SU-DHL-6 (cell line): Measurements from ENCODE around the gene UBE2E1.

Experiments used
- H2AFZ ChIP-seq: fragments of 200-600 bp; sonication (generic); 2 replicates; pipeline ENCODE4 v1.6.1; 2014; ENCODE audit warnings: low read depth, mild to moderate bottlenecking, moderate library complexity, mixed read lengths, antibody characterized with exemption, low read length; ENCODE audit not compliant: severe bottlenecking
- H3F3A ChIP-seq: fragments of 200-600 bp; shearing (Covaris generic); 2 replicates; pipeline ENCODE4 v1.6.0; 2016; ENCODE audit warnings: antibody characterized with exemption, mild to moderate bottlenecking; ENCODE audit not compliant: insufficient read depth
- H3K27ac ChIP-seq: fragments of 200-600 bp; sonication (generic); 2 replicates; pipeline ENCODE4 v1.5.1; 2016; ENCODE audit warnings: low read depth, mild to moderate bottlenecking, low read length, moderate library complexity, mixed read lengths
- H3K27me3 ChIP-seq: fragments of 200-600 bp; sonication (generic), shearing (Covaris generic); 2 replicates; pipeline ENCODE4 v1.6.0; 2014; ENCODE audit warnings: mild to moderate bottlenecking, low read length
- H3K36me3 ChIP-seq: fragments of 200-600 bp; sonication (generic); 2 replicates; pipeline ENCODE4 v1.6.1; 2014; ENCODE audit warnings: mild to moderate bottlenecking, low read length, mixed read lengths
- H3K4me2 ChIP-seq: fragments of 300-600, 200-600 bp; shearing (Covaris generic), sonication (generic); 2 replicates; pipeline ENCODE4 v1.6.0; 2014; ENCODE audit warnings: low read length, low read depth, mild to moderate bottlenecking; ENCODE audit not compliant: poor library complexity, severe bottlenecking
- H3K4me3 ChIP-seq: fragments of 200-600 bp; sonication (generic); 2 replicates; pipeline ENCODE4 v1.5.1; 2014; ENCODE audit warnings: antibody characterized with exemption, low read length, mild to moderate bottlenecking, mixed read lengths; ENCODE audit not compliant: insufficient read depth, poor library complexity, severe bottlenecking
- H3K79me2 ChIP-seq: fragments of 200-600 bp; sonication (generic); 2 replicates; pipeline ENCODE4 v1.6.1; 2014; ENCODE audit warnings: mild to moderate bottlenecking, low read length, moderate library complexity; ENCODE audit not compliant: insufficient read depth
- H3K9ac ChIP-seq: fragments of 200-600 bp; sonication (generic); 2 replicates; pipeline ENCODE4 v1.7.0; 2014; ENCODE audit warnings: mild to moderate bottlenecking, low read length
- H3K9me2 ChIP-seq: fragments of 200-600 bp; sonication (generic); replicated peaks from 2 replicates; pipeline ENCODE4 v1.6.1; 2014; ENCODE audit warnings: low read length; ENCODE audit not compliant: insufficient read depth
- H3K9me3 ChIP-seq: fragments of 200-600 bp; sonication (generic); 2 replicates; pipeline ENCODE4 v1.6.1; 2014; ENCODE audit warnings: low read length, mixed read lengths; ENCODE audit not compliant: insufficient read depth
- H4K20me1 ChIP-seq: fragments of 200-600 bp; sonication (generic); 2 replicates; pipeline ENCODE4 v1.6.1; 2014; ENCODE audit warnings: low read depth, mild to moderate bottlenecking, antibody characterized with exemption, low read length, moderate library complexity, mixed read lengths
- EZH2phosphoT487 ChIP-seq: fragments of 200-600 bp; sonication (generic), shearing (Covaris generic); conservative IDR thresholded peaks from 2 replicates; pipeline ENCODE4 v1.6.1; 2018; ENCODE audit warnings: mild to moderate bottlenecking, antibody characterized with exemption, low read length, moderate library complexity, mixed read lengths
- TF ChIP-seq, protein P1 (sequence below): fragments of 200-600 bp; sonication (generic); IDR thresholded peaks from one replicate; pipeline ENCODE4 v1.5.1; 2017; ENCODE audit warnings: antibody characterized with exemption, mild to moderate bottlenecking, low read length, moderate library complexity; ENCODE audit not compliant: insufficient read depth, poor library complexity, severe bottlenecking

Gene UBE2E1

GRCh38 chr3:23781871-23782270 is 23.9 kb upstream of the UBE2E1 start:
- no peak for TF ChIP-seq EZH2phosphoT487
- TF ChIP-seq, protein P1, sequence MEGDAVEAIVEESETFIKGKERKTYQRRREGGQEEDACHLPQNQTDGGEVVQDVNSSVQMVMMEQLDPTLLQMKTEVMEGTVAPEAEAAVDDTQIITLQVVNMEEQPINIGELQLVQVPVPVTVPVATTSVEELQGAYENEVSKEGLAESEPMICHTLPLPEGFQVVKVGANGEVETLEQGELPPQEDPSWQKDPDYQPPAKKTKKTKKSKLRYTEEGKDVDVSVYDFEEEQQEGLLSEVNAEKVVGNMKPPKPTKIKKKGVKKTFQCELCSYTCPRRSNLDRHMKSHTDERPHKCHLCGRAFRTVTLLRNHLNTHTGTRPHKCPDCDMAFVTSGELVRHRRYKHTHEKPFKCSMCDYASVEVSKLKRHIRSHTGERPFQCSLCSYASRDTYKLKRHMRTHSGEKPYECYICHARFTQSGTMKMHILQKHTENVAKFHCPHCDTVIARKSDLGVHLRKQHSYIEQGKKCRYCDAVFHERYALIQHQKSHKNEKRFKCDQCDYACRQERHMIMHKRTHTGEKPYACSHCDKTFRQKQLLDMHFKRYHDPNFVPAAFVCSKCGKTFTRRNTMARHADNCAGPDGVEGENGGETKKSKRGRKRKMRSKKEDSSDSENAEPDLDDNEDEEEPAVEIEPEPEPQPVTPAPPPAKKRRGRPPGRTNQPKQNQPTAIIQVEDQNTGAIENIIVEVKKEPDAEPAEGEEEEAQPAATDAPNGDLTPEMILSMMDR = no peak
- H3K79me2 ChIP-seq = no peaks in the 10 kb centered on the region
- no peak overlapping the region for H2AFZ ChIP-seq

DNA sequence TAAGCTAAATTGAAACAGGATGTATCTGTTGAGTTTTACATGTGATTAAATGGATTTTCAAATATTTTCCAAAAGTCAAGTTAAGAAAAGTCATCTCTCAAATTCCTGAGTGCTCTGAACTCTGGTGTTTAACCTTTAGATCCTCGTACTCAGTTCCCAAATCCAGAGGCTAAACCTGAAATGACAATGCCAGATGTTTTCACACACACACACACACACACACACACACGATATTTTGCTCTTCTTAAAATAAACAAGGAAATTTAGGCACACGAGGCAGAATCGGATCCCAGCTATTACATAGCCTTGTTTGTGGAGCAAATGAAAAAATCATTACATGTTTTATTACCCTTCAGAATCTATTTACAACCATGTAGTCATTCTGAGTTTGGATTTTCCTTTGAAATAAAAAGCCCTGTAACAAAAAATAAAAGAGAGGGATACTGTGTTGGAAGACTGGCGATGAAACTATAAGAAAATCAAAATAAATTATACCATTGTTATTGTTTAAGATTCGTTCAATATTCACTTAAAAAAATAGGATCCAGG is 20.6 kb upstream of the UBE2E1 start:
- Histone ChIP-seq H3K9me3 (no peaks in the 10 kb centered on the region), H4K20me1 (no peaks in the 10 kb centered on the region), H3K9ac (no peak overlapping the region), H3F3A (no peaks in the 10 kb centered on the region), H3K27me3 (no peaks in the 10 kb centered on the region), H2AFZ (no peak overlapping the region), H3K4me2 (no peak overlapping the region), H3K4me3 (no peak overlapping the region), H3K27ac (no peak overlapping the region), H3K36me3 (no peaks in the 10 kb centered on the region), H3K79me2 (no peaks in the 10 kb centered on the region), H3K9me2 (no peaks in the 10 kb centered on the region)
- TF ChIP-seq, protein P1 = no peak
- TF ChIP-seq EZH2phosphoT487 = no peak

More at GRCh38 chr3:23781871-23782270, 23.9 kb upstream of the UBE2E1 start:
- Histone ChIP-seq H3K4me2 (no peak overlapping the region), H3K27me3 (no peaks in the 10 kb centered on the region), H3K36me3 (no peaks in the 10 kb centered on the region), H3K4me3 (no peak overlapping the region), H4K20me1 (no peaks in the 10 kb centered on the region), H3K27ac (no peak overlapping the region), H3K9ac (no peak overlapping the region), H3F3A (no peaks in the 10 kb centered on the region), H3K9me3 (no peaks in the 10 kb centered on the region), H3K9me2 (no peaks in the 10 kb centered on the region)

- Histone ChIP-seq H3K27me3 (no peaks in the 10 kb centered on the region), H3K79me2 (no peaks in the 10 kb centered on the region), H3K27ac (no peak overlapping the region), H2AFZ (no peak overlapping the region), H3K9me3 (no peaks in the 10 kb centered on the region), H3K9ac (no peak overlapping the region), H3F3A (no peaks in the 10 kb centered on the region), H3K9me2 (no peaks in the 10 kb centered on the region), H3K36me3 (no peaks in the 10 kb centered on the region), H3K4me3 (no peak overlapping the region), H3K4me2 (no peak overlapping the region), H4K20me1 (no peaks in the 10 kb centered on the region)
- TF ChIP-seq EZH2phosphoT487 = no peak
- TF ChIP-seq, protein P1 = no peak
Measured at GRCh38 chr3:23785882-23786281, 19.9 kb upstream of the UBE2E1 start.
